GM19463 (cell line): ENCODE data around the gene GPATCH2L.

Source experiments
- ATAC-seq: cut with Tn5 transposase; IDR thresholded peaks from one replicate; pipeline ENCODE4 v1.9.1; 2021; ENCODE audit warnings: mild to moderate bottlenecking, moderate library complexity; ENCODE audit not compliant: unreplicated experiment

GPATCH2L gene

DNA sequence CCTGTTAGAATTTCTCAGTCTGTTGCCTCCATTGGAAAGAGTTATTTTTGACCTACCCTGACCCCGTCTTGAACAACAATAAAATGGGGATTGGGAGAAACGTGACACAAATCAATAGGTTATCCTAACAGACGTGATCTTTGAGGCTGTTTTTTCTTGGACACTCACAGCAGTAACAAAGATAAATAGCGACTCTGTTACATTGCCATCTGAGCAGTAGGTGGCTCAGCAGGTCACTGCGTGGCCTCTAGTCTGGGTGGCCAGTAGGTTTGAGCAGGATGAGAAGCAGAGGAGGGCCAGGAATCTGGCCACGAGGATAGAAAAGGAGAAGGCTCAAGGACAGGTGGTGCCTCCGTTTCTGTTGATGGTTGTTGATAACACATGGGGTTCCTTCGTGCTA lies 101.4 kb downstream of the GPATCH2L start:
- ATAC-seq = no peak

DNA sequence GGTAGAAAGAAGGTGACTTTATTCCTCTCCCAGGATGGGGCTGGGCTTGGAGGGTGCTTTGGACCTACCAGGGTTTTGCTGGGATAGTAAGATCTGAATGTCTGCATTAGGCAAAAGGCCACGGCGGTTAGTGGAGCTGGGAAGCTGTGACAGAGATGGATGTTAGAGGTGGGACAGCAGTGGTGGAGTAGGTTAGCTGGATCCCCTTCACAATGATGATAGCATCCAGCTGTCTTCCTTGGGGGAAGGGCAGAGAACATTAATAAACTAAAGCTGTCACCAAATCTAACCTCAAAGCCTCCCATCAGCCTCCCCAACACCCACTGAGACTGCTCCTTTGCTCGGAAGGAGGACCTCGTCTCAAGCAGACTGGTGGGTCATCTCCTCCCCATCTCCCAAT lies 104.8 kb downstream of the GPATCH2L start:
- no peak for ATAC-seq

DNA sequence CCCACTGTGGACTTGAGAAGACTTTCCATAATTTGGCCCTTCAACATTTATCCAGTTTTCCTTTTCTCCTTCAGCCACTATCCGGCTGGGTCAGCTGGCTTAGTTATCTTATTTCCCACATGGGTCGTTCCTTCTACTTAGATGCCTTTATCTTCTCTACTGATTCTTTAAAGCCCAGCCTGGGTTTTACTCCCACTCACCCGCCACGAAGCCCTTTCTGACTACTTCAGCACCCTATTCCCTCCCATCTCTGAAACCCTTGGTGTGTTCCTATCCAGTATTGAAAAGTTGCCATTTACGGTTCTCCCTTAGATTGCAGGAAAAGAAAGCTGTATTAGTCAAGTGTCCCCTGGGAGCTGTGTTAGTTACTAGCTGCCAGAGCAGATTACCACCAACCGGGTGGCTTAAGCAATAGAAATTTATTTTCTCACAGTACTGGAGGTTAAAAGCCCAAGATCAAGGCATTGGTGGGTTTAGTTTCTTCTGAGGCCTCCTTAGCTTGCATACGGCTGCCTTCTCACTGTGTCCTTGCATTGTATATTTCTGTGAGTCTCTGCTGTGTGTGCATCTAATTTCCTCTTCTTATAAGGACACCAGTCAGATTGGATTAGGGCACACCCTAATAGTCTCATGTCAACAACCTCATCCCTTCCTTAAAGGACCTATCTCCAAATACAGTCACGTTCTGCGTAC lies 105.5 kb downstream of the GPATCH2L start:
- no peak for ATAC-seq

DNA sequence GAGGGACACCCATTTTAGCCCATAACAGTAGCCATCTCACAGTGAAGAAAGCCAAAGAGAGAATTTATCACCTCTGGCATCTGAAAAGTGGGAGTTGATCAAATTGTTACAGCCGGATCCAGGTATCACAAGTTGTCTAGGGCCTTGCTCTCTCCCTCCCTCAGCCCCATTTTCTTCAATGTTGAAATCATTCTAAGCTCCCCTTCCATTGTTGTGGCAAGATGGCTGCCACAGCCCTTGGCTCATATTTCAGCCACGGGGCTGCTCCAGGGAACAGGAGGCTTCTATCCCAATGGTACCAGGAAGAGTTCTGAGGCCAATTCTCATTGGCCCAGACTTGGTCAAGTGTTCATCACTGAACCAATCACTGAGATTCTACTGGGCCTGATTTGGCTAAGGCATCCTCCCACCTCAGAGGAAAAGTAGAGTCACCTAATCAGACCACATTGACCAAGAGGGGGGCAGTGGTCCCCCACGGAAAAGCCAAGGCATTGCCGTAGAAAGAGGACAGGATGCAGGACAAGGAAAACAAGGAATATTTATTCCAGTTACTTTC lies 106.2 kb downstream of the GPATCH2L start:
- no peak for ATAC-seq

DNA sequence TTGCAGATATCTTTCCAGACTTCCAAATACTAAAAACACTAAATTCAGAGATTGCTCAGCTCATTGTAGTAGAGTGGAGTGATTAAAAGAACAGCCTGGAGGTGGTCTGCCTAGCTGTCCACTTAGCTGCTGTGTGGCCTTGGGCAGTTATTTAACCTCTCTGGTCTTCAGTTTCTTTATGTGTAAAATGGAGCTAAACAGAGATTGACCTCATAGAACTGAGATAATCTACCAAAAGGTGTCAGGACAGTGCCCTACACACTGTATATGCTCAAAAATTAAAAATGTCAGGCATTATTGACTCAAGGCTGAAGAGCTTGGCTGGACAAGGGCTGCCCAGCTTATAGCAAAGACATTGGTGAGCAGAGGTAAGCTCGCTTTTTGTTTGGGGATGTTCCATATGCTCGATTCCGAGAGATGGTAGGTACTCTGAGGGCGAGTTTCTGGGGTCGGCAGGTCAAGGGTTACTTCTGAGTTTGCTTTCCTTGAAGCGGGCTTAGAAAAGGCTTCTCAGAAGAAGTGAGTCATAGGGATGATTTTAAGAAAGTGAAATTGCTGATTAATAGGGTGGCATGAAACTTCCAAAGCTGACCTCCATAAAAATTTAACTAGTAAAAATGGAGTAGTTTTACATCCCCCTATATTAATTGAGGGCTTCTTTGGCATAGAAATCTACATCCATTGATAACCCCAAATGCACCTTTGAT lies 107.5 kb downstream of the GPATCH2L start:
- no peak for ATAC-seq

DNA sequence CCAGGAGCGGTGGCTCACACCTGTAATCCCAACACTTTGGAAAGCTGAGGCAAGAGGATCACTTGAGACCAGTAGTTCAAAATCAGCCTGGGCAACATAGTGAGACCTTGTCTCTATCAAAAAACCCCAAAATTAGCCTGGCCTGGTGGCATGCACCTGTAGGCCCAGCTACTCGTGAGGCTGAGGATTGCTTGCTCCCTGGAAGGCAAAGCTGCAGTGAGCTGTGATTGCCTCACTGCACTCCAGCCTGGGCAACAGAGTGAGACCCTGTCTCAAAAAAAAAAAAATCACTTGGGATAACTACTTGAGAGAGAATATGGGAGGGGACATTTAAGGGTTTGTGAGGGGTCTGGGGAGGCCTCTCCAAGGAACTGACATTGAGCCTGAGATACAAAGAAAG lies 109.0 kb downstream of the GPATCH2L start:
- no peak for ATAC-seq

DNA sequence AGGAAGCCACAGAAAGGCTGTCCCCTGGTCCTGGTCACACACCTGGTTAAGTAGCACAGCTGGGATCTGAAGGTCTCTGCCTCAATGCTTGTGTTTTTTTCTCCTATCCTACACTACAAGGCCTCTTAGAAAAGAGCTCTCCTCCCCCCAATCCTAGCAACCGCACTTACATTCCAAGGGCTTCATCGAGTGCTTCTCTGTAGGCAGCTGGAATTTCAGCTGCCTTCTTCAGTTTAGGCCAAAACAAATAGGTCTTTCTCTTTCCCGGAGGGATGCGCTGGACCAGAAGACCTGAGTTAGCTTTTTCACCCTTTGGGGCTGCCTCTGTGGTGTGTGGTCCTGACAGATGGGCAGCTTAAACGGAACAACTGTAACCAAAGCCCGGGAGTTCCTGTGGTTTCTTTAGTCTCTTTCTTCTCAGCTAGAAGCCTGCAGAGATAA lies 109.7 kb downstream of the GPATCH2L start:
- no peak for ATAC-seq

DNA sequence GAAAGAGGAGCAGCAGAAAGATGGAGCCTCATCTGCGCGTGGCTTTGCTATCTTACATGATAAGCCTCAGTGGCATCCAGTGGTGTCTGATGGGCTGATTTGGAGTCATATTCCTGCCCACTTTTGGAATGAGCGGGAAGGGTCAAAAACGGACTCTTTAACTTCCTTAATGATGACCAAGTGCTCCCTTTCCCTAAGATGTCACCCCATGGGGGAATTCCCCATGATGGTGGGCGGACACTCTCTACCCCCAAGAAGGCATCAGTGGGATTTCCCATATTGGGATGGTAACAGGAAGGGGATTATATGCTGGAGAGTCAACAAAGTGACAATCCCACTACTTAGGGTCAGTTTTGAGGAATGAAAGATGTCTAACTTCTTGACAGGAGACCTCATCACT lies 110.9 kb downstream of the GPATCH2L start:
- ATAC-seq = no peak
